Heart right ventricle (tissue), 16 donors: Measurements from ENCODE around the gene AMER3. TPM values are rescaled to one million over a fixed set of nuclear protein-coding genes. Genes with fewer than 3 reads are reported as not detected.
A peak's percentile ranks its signal among the peaks of the same experiment; 100 is the strongest.

Experiments used
- ATAC-seq, 8 donors: fragments of 200-7000 bp; cut with Tn5 transposase; one replicate each; pipeline ENCODE4 v1.9.1; 2020; ENCODE audit warnings: mild to moderate bottlenecking in 8 of 8, moderate library complexity in 8 of 8, moderate number of reproducible peaks in 1 of 8
- DNase-seq, 2 donors: peaks; one replicate each; pipeline ENCODE4 v3.0.0-alpha.2; 2020
- H3K27ac ChIP-seq, 10 donors: fragments of 200-600 bp; sonication (generic) in 2 of 10; one replicate each; pipeline versions ENCODE4 v1.5.0 to v1.8.0; 2020 to 2022; ENCODE audit warnings: mild to moderate bottlenecking in 3 of 10
- H3K27me3 ChIP-seq, 7 donors: fragments of 200-600 bp; one replicate each; pipeline ENCODE4 v1.8.0; 2021 to 2022; ENCODE audit warnings: mild to moderate bottlenecking in 2 of 7
- H3K36me3 ChIP-seq, 9 donors: fragments of 200-600 bp; sonication (generic) in 1 of 9; one replicate each; pipeline versions ENCODE4 v1.5.0 to v1.8.0; 2020 to 2022; ENCODE audit warnings: mild to moderate bottlenecking in 2 of 9
- H3K4me1 ChIP-seq, 9 donors: fragments of 200-600 bp; sonication (generic) in 1 of 9; one replicate each; pipeline versions ENCODE4 v1.5.0 to v1.8.0; 2020 to 2022; ENCODE audit warnings: mild to moderate bottlenecking in 4 of 9
- H3K4me3 ChIP-seq, 10 donors: fragments of 200-600 bp; sonication (generic) in 2 of 10; one replicate each; pipeline versions ENCODE4 v1.5.0 to v1.8.0; 2020 to 2022; ENCODE audit warnings: mild to moderate bottlenecking in 7 of 10, moderate library complexity in 2 of 10
- H3K9me3 ChIP-seq, 11 donors: fragments of 200-600 bp in 10 of 11; sonication (generic) in 2 of 11; one replicate each; pipeline versions ENCODE4 v1.5.0 to v1.8.0; 2013 to 2022; ENCODE audit warnings: mild to moderate bottlenecking in 2 of 11, control low read depth in 1 of 11, moderate library complexity in 1 of 11
- WGBS, 2 donors: extraction: QIAGEN DNeasy Blood & Tissue Kit; methylation state at CpG; one replicate each; pipeline ENCODE4 v1.1.7; 2013; ENCODE audit warnings: inconsistent platforms in 1 of 2; 5-methylcytosine and 5-hydroxymethylcytosine counted together
- intact Hi-C, 10 donors: fragments of 100-400 bp; cut with DNase I; formaldehyde crosslinking; loops; one replicate each; pipeline versions ENCODE4 v1.11.1 to v1.14.2; 2022
- polyA plus RNA-seq, 2 donors: library from polyadenylated mRNA; stranded (reverse); fragments of 200-250 nt; gene quantifications; one replicate each; pipeline ENCODE4 v1.2.3, GENCODE V29; 2013
- total RNA-seq, 10 donors: library from RNA; stranded (reverse); fragmentation: NEBNext Ultra II Directional in 3 of 10; extraction: Animal tissue kit (Norgen Biotek cat#: 25700) in 3 of 10; gene quantifications; one replicate each; pipeline versions ENCODE4 v1.2.1 to v1.2.4, GENCODE V29; 2021 to 2023
- TF ChIP-seq, protein P1 (sequence below), 9 donors: fragments of 200-600 bp; sonication (generic) in 2 of 9; IDR thresholded peaks; one replicate each; pipeline versions ENCODE4 v1.5.0 to v1.8.0; 2021 to 2022; ENCODE audit warnings: antibody characterized with exemption in 9 of 9, mild to moderate bottlenecking in 5 of 9, moderate library complexity in 1 of 9
- donor health status: Arrhythmogenic right ventricular cardiomyopathy.
- donor health status: ischemic (EF 13 %, LVEDD 7.1; RV severe dilation, severe dysfunction).
- donor health status: healthy with polysubstance abuse.
- donor health status: DM: no; HTN: yes; CAD: no.
- donor health status: DM: no; HTN: no; CAD: no.
- donor health status: ischemic (EF 25% LVEDD 6.9; RV normal size, moderate dysfunction).
- donor health status: ischemic (EF 25% LVEDD 5.7; RV mildly dilated, moderate dysfunction).
- donor health status: healthy.
- donor health status: DM: yes; HTN: yes; CAD: no.
- donor health status: Ischemic cardiomyopathy.
- donor health status: ischemic (EF 35%, LVEDD 5.7; RV mildly dilated, moderate dysfunction).
- donor health status: nonischemic (EF 11% LVEDD 7.7; RV severe dilation, severe dysfunction).
- donor health status: DM: yes; HTN: yes; CAD: no.
- donor health status: PGD.
- donor health status: ischemic (EF 29% LVEDD 5.4; RV normal size, mild dysfunction).
- donor health status: nonischemic (EF 23%, LVEDD 6.1; RV moderate dilation, normal function).

Gene AMER3
- total and polyA plus RNA-seq, 12 donors, result not detected

DNA sequence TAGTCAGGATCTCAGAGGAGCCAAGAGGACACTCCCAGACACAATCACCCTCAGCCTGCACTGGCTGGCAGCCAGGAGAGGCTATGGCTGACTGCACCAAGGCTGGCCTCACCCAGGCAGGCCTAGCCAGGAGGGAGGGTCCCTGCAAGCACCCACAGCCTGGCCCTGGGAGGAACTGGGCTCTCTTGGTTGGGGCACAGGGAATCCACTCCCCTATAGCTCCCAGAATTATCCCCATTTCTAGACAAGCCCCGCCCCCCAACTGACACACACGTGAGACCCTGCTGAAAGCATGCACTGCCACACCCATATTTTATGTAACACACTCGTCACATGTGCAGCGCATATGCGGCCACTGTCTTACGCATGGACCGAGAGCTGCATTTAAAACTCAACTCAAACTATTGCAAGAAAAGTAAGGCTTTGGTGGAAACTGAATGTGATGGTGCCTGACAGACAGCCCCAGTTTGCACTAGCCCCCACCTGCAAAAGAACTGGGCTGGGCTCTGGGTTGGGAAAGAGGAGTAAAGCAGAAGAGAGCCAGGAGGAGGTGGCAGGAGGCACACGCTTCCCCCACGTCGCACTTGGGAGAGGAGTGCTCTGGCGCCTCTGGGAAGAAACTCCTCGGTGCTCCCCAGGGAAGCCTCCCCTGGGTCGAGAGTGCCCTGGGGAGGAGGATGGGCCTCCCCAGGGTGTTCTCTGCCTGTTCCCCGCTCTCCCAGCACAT lies 52.5 kb downstream of the AMER3 start:
- no peak overlapping the region for H3K4me3 ChIP-seq
- ATAC-seq, result peak in 1 of 8 donors; percentile 27
- intact Hi-C loops, result no loop called here
- DNase-seq, result no peak
- H3K27ac ChIP-seq, result no peak overlapping the region
- H3K36me3 ChIP-seq, result no peaks in the 10 kb centered on the region
- peaks cover 0 to 8% (median 0%) of the 10 kb centered on the region in 11 donors for H3K9me3 ChIP-seq
- H3K27me3 ChIP-seq, result peaks cover 0 to 10% (median 0%) of the 10 kb centered on the region in 7 donors
- WGBS, 2 donors, result 69 to 77% methylated on average over 14 of the region's 14 CpGs
- no peaks in the 10 kb centered on the region for H3K4me1 ChIP-seq
- TF ChIP-seq, protein P1, sequence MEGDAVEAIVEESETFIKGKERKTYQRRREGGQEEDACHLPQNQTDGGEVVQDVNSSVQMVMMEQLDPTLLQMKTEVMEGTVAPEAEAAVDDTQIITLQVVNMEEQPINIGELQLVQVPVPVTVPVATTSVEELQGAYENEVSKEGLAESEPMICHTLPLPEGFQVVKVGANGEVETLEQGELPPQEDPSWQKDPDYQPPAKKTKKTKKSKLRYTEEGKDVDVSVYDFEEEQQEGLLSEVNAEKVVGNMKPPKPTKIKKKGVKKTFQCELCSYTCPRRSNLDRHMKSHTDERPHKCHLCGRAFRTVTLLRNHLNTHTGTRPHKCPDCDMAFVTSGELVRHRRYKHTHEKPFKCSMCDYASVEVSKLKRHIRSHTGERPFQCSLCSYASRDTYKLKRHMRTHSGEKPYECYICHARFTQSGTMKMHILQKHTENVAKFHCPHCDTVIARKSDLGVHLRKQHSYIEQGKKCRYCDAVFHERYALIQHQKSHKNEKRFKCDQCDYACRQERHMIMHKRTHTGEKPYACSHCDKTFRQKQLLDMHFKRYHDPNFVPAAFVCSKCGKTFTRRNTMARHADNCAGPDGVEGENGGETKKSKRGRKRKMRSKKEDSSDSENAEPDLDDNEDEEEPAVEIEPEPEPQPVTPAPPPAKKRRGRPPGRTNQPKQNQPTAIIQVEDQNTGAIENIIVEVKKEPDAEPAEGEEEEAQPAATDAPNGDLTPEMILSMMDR (IDR thresholded peaks at IDR 0.05), result no peak

DNA sequence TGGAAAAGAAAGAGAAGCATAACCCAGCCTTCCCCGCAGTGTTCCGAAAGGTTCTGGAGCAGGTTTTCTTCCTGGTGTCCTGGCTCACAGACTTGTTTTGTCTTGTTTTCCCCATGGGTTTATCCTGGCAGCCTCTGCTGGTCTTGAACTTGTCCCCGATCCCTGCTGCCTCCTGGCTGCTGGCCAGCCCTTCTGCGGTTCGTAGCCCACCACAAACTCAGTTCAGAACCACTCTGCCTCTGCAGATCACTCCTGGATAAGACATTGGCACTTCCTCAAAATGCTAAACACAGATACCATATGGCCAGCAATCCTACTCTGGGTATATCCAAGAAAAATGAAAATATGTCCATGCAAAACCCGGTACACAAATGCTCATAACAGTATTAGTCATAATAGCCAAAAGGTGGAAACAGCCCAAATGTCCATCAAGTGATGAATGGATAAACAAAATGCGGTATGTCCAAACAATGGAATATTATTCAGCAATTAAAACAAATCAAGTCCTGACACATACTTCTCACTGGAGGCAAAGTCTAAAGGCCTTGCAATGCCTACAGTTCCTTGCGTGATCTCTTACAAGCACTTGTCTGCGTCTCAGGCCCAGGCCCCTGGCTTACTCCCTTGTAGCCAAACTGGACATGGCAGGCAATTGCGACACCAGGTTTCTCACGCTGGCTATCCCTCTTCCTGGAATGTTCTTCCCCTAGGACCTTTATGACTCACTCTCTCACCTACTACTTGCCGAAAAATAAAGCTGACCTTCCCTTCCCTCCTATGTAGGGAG lies 53.3 kb downstream of the AMER3 start:
- TF ChIP-seq, protein P1 (IDR thresholded peaks at IDR 0.05), result no peak
- ATAC-seq, result no peak
- 77 to 83% methylated on average over 12 of the region's 12 CpGs for WGBS, 2 donors

DNA sequence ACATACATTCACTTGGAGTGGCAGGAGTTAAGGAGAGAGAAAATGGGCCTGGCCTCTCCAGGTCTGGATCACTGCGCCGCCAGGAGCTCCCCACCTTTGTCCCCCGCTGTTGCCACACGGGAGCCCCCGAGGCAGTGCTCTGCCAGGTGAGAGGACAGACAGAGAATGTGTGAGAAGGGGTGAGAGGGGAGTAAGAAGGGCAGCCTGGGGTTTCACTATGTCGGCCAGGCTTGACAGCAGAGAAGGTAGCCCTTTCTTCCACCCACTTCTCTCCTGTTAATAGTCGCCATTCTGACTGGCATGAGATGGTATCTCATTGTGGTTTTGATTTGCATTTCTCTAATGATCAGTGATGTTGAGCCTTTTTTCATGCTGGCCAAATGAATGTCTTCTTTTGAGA lies 55.1 kb downstream of the AMER3 start:
- peaks cover 0 to 13% (median 3%) of the 10 kb centered on the region in 7 donors for H3K27me3 ChIP-seq
- DNase-seq (no peak), ATAC-seq (no peak)
- H3K36me3 ChIP-seq, result no peaks in the 10 kb centered on the region
- TF ChIP-seq, protein P1 (IDR thresholded peaks at IDR 0.05), result no peak
- H3K27ac ChIP-seq, result no peak overlapping the region
- intact Hi-C loops, result no loop called here
- no peaks in the 10 kb centered on the region for H3K4me1 ChIP-seq
- H3K9me3 ChIP-seq, result peaks cover 0 to 8% (median 0%) of the 10 kb centered on the region in 11 donors
- 45 to 58% methylated on average over 7 of the region's 7 CpGs for WGBS, 2 donors
- H3K4me3 ChIP-seq, result no peak overlapping the region

More for the DNA sequence above, 53.3 kb downstream of the AMER3 start:
- no peak overlapping the region for H3K4me3 ChIP-seq
- no peak overlapping the region for H3K27ac ChIP-seq
- peaks cover 0 to 6% (median 0%) of the 10 kb centered on the region in 7 donors for H3K27me3 ChIP-seq
- no peak for DNase-seq
- intact Hi-C loops, result no loop called here
- no peaks in the 10 kb centered on the region for H3K36me3 ChIP-seq
- H3K9me3 ChIP-seq, result peaks cover 0 to 8% (median 0%) of the 10 kb centered on the region in 11 donors
- H3K4me1 ChIP-seq, result no peaks in the 10 kb centered on the region

DNA sequence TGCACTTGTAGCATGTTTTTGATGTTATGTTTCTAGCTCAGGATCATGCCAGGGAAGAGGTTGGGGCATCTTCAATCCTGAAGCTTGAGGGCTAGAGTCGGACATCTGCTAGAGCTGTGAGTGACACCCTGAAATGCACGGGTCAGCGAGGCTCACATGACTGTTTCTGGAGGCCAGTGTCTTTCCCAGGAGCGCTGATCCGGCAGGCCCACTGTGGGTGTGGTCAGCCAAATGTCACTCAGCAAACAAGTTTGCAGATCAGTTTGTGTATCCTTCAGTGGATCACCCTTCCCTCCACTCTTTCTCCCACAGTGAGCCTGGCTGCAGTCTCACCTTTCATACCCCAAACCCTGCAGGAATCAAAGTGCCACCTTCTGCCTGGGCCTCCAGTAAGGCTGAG lies 58.4 kb downstream of the AMER3 start:
- no peak overlapping the region for H3K27ac ChIP-seq
- TF ChIP-seq, protein P1 (IDR thresholded peaks at IDR 0.05), result no peak
- ATAC-seq, result no peak
- DNase-seq, result no peak
- WGBS, 2 donors, result 60 to 63% methylated on average over 5 of the region's 5 CpGs
- peaks cover 0 to 5% (median 0%) of the 10 kb centered on the region in 11 donors for H3K9me3 ChIP-seq
- intact Hi-C loops, result no loop called here
- no peaks in the 10 kb centered on the region for H3K36me3 ChIP-seq
- H3K4me1 ChIP-seq, result no peaks in the 10 kb centered on the region
- peaks cover 0 to 17% (median 4%) of the 10 kb centered on the region in 7 donors for H3K27me3 ChIP-seq
- H3K4me3 ChIP-seq, result no peak overlapping the region
